HG02943 (cell line): Measurements from ENCODE around the gene EIF4G2.
"Not testable (repeated sequence)": the region's sequence is repeated elsewhere in the genome, so short reads cannot be mapped to it uniquely, and the experiment has no call there.

Experiments used
- ATAC-seq: cut with Tn5 transposase; IDR thresholded peaks from one replicate; pipeline ENCODE4 v1.9.1; 2021; ENCODE audit warnings: mild to moderate bottlenecking, low read depth, moderate library complexity; ENCODE audit not compliant: unreplicated experiment

The EIF4G2 gene

DNA sequence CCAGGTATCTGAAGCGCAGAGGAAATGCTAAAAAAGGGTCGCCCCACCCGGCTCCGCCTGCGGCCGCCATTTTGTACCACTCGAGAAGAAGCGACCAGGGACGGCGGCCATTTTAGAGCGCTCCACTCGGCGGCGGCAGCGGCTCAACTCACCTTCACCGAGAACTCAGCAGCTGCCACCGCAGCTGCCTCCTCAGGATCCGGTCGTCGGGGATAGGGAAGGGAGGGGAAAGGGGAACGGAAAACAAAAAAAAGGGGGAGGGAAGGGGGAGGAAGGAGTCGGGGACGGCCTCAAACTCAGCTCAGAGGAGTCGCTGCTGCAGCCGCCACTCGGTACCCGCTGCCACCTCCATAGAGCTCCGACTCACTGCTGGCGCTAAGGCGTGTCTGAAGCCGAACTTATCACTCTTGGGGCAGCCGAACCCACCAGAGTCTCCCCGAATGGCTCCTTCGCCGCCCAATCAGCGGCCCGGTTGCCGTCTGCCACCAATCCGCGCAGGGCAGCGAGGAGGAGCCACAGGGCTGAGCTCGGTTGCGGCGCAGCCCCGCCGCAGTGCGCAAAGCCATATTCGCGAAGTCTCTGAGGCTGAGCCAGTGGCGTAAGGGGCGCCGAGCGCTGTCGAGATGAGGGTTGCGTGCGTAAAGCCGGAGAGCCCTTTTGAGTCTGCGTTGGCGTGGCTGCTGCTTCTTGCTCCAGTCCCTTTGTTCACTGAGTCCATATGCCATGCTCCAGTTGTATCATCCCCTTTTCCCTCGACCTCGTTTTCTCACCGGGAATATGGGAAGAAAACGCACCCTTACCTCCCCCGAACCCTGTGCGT, at the start of gene EIF4G2:
EIF4G2 (minus strand) TSS at position 374 of the 820 bp plus-strand sequence.
- ATAC-seq = peak; percentile 89

GRCh38 chr11:10857709-10858438, 49.1 kb upstream of the EIF4G2 start, which contains the start of gene ZBED5:
Gene ZBED5 (minus strand): TSS chr11:10858053. CDS start chr11:10854945, 3,108 bp downstream.
- peak; percentile 93 for ATAC-seq

GRCh38 chr11:10857459-10857708, 48.7 kb upstream of the EIF4G2 start:
- ATAC-seq = peak; percentile 21

GRCh38 chr11:10856689-10857458, 48.1 kb upstream of the EIF4G2 start:
- ATAC-seq = no peak

- no peak for ATAC-seq
Observed at GRCh38 chr11:10855295-10855694, 46.6 kb upstream of the EIF4G2 start.

- ATAC-seq = no peak
Observed at GRCh38 chr11:10847960-10848860, 39.5 kb upstream of the EIF4G2 start.

DNA sequence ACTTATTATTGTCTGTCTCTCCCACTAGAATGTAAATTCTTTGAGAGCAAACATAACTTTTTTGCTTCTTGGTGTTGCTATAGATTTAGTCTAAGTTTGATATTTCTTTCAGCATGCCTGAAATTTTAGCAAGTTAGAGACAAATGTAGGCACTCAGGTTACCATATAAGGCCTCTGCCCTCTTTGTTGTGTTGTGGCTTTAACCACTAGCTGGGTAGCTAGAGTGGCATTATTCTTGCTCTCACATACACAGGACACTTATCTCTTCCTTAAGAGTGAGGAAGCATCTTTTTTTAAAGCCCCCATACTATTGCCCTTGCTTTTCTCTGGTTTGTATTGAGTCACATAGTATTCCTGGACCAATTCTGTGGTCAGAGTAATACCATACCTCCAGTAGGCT, 37.9 kb upstream of the EIF4G2 start:
- no peak for ATAC-seq

- no peak for ATAC-seq
Observed at GRCh38 chr11:10845589-10845988, 36.9 kb upstream of the EIF4G2 start.

- no peak for ATAC-seq
Observed at GRCh38 chr11:10844796-10845195, 36.1 kb upstream of the EIF4G2 start.

DNA sequence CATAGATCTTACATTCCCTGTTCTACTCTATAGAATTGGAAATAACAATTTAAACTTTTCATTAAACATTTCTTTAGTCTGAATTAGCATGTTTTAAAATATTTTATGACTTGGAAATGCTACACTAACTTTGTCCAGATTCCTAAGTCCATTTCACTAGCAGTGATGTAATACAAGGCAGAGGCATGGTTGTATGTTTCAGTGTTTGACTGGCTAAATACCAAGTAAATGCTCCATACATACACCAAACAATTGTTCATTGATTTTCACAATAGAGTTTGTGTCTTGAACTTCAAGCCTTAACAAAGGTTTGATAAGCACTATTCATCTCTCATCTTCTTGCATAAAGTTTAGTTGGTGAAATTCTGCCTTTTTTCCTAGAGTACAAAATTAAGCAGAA, 35.6 kb upstream of the EIF4G2 start:
- no peak for ATAC-seq

DNA sequence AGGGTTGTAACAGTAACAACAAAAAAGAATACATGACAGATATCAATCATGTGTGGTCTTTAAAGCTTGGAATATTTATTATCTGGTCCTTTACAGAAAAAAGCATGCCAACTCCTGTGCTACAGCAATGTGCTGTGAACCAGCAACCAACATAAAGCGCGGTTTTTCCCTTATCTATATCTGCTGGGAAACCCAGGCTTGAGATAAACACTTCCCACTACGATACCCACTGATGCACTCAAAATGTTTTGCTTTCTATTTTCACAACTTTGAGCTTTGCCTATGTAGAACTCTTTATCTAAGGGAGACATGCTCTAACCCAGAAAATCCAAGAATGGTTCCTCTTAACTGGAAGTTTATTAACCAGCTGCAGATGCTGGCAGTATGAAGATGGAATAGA, 30.2 kb upstream of the EIF4G2 start:
- no peak for ATAC-seq

GRCh38 chr11:10838083-10838482, 29.4 kb upstream of the EIF4G2 start:
- no peak for ATAC-seq

GRCh38 chr11:10836884-10837283, 28.2 kb upstream of the EIF4G2 start:
- ATAC-seq = not testable (repeated sequence)

DNA sequence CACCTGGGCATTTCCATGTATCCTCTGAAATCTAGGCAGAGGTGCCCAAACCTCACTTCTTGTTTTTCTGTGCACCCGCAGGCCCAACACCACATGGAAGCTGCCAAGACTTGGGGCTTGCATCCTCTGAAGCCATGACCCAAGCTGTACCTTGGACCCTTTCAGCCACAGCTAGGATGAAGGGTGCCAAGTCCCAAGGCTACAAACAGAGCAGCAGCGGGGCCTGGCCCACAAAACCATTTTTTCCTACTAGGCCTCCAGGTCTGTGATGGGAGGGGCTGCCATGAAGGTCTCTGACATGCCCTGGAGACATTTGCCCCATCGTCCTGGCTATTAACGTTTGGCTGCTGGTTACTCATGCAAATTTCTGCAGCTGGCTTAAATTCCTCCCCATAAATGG, 20.4 kb upstream of the EIF4G2 start:
- no peak for ATAC-seq

GRCh38 chr11:10828402-10828801, 19.7 kb upstream of the EIF4G2 start:
- no peak for ATAC-seq

GRCh38 chr11:10824888-10825287, 16.2 kb upstream of the EIF4G2 start:
- ATAC-seq = no peak

GRCh38 chr11:10823152-10823579, 14.4 kb upstream of the EIF4G2 start:
- ATAC-seq = no peak

DNA sequence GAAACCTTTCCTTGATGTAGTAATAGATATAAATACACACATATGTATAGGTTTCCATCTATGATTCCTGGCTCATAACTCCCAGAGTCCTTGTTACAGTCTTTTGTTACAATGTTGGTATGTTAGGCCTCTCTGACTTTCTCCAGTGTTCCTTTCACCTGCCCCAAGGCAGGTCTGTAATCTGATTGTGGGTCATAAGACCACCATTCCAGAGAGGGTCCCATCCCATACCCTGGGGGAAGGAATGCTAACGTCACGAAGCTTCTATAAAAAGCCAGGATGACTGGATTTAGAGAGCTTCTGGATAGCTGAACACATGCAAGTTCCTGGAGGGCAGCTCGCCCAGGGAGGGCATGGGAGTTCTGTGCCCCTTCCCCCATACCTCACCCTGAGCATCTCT, 13.8 kb upstream of the EIF4G2 start:
- not testable (repeated sequence) for ATAC-seq

GRCh38 chr11:10818594-10818993, 9.9 kb upstream of the EIF4G2 start:
- ATAC-seq = no peak

GRCh38 chr11:10813945-10814344, 5.2 kb upstream of the EIF4G2 start:
- no peak for ATAC-seq
